Smooth muscle cell (in vitro differentiated cells): Measurements from ENCODE around the gene FNBP1. TPM values are rescaled to one million over a fixed set of nuclear protein-coding genes. Genes with fewer than 3 reads are reported as not detected.

Source experiments
- DNase-seq: peaks from one replicate; lab custom pipeline; 2025; ENCODE audit not compliant: unreplicated experiment; lab: John Stamatoyannopoulos, UW
- H2AFZ ChIP-seq: fragments of 200-600 bp; sonication (generic); 2 replicates; pipeline ENCODE4 v1.6.0; 2016; ENCODE audit warnings: antibody characterized with exemption, low read depth, mild to moderate bottlenecking
- H3F3A ChIP-seq: fragments of 200-600 bp; sonication (generic); 2 replicates; pipeline ENCODE4 v1.6.0; 2017; ENCODE audit warnings: antibody characterized with exemption, low read depth
- H3K27ac ChIP-seq: fragments of 200-600 bp; sonication (generic); 2 replicates; pipeline ENCODE4 v1.5.1; 2016; ENCODE audit warnings: low read depth, mild to moderate bottlenecking
- H3K27me3 ChIP-seq: fragments of 200-600 bp; sonication (generic); 2 replicates; pipeline ENCODE4 v1.6.1; 2016; ENCODE audit warnings: low read depth, mild to moderate bottlenecking
- H3K36me3 ChIP-seq: fragments of 200-600 bp; sonication (generic); 2 replicates; pipeline ENCODE4 v1.5.1; 2016; ENCODE audit warnings: low read depth
- H3K4me1 ChIP-seq: fragments of 200-600 bp; sonication (generic); 2 replicates; pipeline ENCODE4 v1.5.1; 2016; ENCODE audit warnings: low read depth
- H3K4me2 ChIP-seq: fragments of 200-600 bp; sonication (generic); 2 replicates; pipeline ENCODE4 v1.6.0; 2016; ENCODE audit warnings: mild to moderate bottlenecking
- H3K4me3 ChIP-seq: fragments of 200-600 bp; sonication (generic); 2 replicates; pipeline ENCODE4 v1.5.1; 2016; ENCODE audit warnings: mild to moderate bottlenecking
- H3K79me2 ChIP-seq: fragments of 200-600 bp; sonication (generic); 2 replicates; pipeline ENCODE4 v1.6.0; 2016; ENCODE audit warnings: low read depth, mild to moderate bottlenecking
- H3K9ac ChIP-seq: fragments of 200-600 bp; sonication (generic); 2 replicates; pipeline ENCODE4 v1.6.0; 2016; ENCODE audit warnings: low read depth
- H3K9me3 ChIP-seq: fragments of 200-600 bp; sonication (generic); replicated peaks from 2 replicates; pipeline ENCODE4 v1.5.1; 2016; ENCODE audit warnings: low read depth
- H4K20me1 ChIP-seq: fragments of 200-600 bp; sonication (generic); 2 replicates; pipeline ENCODE4 v1.6.0; 2016; ENCODE audit warnings: low read depth
- CTCF ChIP-seq: fragments of 200-600 bp; sonication (generic); IDR thresholded peaks from 2 replicates; pipeline ENCODE4 v1.5.1; 2017; ENCODE audit warnings: borderline replicate concordance, mild to moderate bottlenecking, antibody characterized with exemption; ENCODE audit not compliant: insufficient read depth, poor library complexity, severe bottlenecking
- WGBS: methylation state at CpG from one replicate; pipeline ENCODE4 v1.1.7; 2016; ENCODE audit warnings: low lambda C conversion rate; 5-methylcytosine and 5-hydroxymethylcytosine counted together
- polyA plus RNA-seq: library from polyadenylated mRNA; unstranded; fragments of >200 nt; fragmentation: Nextera tagmentation; extraction: Ambion mirVana; gene quantifications from 2 replicates; pipeline ENCODE4 v1.2.1, GENCODE V29; 2016
- total RNA-seq: library from RNA; depleted of rRNA; stranded (reverse); fragments of >200 nt; gene quantifications from 2 replicates; pipeline ENCODE4 v1.2.3, GENCODE V29; 2014

FNBP1 gene
- total and polyA plus RNA-seq, 2 experiments from 2014 or later = 17.1 to 17.2 TPM

DNA sequence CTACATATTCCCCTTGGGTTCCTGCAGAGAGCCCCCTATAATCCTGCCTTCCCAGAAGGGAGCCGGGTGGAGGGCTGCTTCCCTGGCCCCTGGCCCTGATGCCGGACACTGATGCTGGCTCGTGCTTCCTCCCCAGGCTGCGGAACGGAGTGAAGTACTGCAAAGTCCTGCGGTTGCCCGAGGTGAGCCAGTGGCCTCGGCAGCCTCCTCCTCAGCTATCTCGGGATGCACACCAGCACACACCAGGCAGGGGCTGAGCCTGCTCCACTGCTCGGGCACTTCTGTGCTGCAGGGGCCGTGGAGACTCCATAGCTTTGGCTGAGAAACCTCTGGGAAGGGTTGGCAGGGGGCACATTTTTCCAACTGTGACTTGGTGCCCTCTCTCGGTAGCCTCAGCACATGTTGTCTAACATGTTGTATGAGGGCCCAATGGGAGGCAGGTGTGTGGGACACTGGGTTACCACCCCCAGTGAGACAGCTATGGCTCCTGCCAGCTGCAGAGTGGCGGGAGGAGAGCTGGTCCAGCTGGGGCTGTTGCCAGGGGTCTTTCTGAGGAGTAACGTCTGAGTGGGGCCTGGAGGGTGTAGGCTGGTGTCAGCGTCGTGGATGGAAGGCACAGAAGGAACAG is 169.3 kb downstream of the FNBP1 start:
- Histone ChIP-seq H3K4me1 (no peaks in the 10 kb centered on the region), H2AFZ (no peak overlapping the region), H3K27ac (no peak overlapping the region), H4K20me1 (no peaks in the 10 kb centered on the region), H3K9ac (no peak overlapping the region), H3K79me2 (no peaks in the 10 kb centered on the region), H3K9me3 (no peaks in the 10 kb centered on the region), H3K27me3 (no peaks in the 10 kb centered on the region), H3K4me3 (no peak overlapping the region), H3K4me2 (no peak overlapping the region), H3F3A (no peaks in the 10 kb centered on the region), H3K36me3 (no peaks in the 10 kb centered on the region)
- TF ChIP-seq CTCF = no peak
- DNase-seq = no peak
- 97% methylated on average over 15 of the region's 16 CpGs for WGBS

- H4K20me1 ChIP-seq = no peaks in the 10 kb centered on the region
- no peak overlapping the region for H3K9ac ChIP-seq
- H3K27me3 ChIP-seq = no peaks in the 10 kb centered on the region
- H3K79me2 ChIP-seq = no peaks in the 10 kb centered on the region
- no peaks in the 10 kb centered on the region for H3K36me3 ChIP-seq
- TF ChIP-seq CTCF = no peak
- no peak overlapping the region for H3K4me2 ChIP-seq
- H3K9me3 ChIP-seq = no peaks in the 10 kb centered on the region
- WGBS = 96% methylated on average over 11 of the region's 11 CpGs
- no peaks in the 10 kb centered on the region for H3F3A ChIP-seq
- no peak overlapping the region for H2AFZ ChIP-seq
- no peaks in the 10 kb centered on the region for H3K4me1 ChIP-seq
- DNase-seq = no peak
- no peak overlapping the region for H3K4me3 ChIP-seq
- H3K27ac ChIP-seq = no peak overlapping the region
Observed at GRCh38 chr9:129871046-129871445, 171.9 kb downstream of the FNBP1 start.

DNA sequence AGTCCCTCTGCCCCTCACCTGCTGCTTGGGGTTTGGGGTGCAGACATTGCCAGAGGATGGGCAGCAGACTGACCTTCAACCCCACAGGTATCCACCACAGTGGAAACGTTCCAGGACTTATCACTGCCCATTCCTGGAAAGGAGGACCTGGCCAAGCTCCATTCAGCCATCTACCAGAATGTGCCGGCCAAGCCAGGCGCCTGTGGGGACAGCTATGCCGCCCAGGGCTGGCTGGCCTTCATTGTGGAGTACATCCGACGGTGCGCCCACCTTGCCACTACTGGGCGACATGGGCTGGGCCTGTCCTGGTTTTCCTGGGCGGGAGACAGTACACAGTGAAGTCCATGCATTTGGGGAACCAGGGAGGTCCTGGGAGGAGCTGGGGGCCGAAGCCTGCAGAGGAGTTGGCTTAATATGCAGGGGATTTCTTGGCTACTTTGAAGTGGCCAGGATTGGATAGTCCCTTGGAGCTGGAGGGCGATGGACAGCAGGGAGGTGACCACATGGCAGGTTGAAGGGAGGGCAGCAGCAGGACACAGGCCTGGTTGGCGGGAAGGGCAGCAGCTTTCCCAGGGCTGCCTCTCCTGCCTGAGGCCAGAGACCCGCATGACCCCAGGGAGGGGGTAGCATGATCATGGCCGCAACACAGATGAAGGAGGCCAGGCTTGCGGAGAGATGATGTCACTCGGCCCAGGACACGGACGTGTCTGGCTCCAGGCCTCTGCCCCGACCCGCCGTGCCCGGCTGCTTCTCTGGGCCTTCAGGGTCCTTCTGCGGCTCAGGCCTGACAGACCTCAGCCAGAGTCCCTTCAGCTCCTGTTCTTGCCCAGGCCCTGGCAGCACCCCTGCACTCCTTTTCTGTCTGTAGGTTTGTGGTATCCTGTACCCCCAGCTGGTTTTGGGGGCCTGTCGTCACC is 173.1 kb downstream of the FNBP1 start:
- TF ChIP-seq CTCF = no peak
- H3K4me1 ChIP-seq = no peaks in the 10 kb centered on the region
- 97% methylated on average over 24 of the region's 24 CpGs for WGBS
- no peak overlapping the region for H3K4me2 ChIP-seq
- H3K79me2 ChIP-seq = no peaks in the 10 kb centered on the region
- H4K20me1 ChIP-seq = no peaks in the 10 kb centered on the region
- H3K4me3 ChIP-seq = no peak overlapping the region
- no peaks in the 10 kb centered on the region for H3F3A ChIP-seq
- no peaks in the 10 kb centered on the region for H3K36me3 ChIP-seq
- no peak for DNase-seq
- no peak overlapping the region for H3K27ac ChIP-seq
- H3K27me3 ChIP-seq = no peaks in the 10 kb centered on the region
- H3K9ac ChIP-seq = no peak overlapping the region
- H3K9me3 ChIP-seq = no peaks in the 10 kb centered on the region
- H2AFZ ChIP-seq = no peak overlapping the region
